SJSA1 (cell line): ENCODE results near the gene UBASH3B. TPM values are rescaled to one million over a fixed set of nuclear protein-coding genes. Genes with fewer than 3 reads are reported as not detected.

Source experiments
- DNase-seq, 2 experiments: peaks; one replicate each; pipeline ENCODE4 v3.0.0-alpha.2; 2015 to 2020; ENCODE audit warnings: low spot score in 2 of 2, low read depth in 1 of 2
- H3K27ac ChIP-seq: fragments of 250-450 bp; sonication (Bioruptor Pico); 2 replicates; pipeline ENCODE4 v1.5.1; 2020; ENCODE audit warnings: mild to moderate bottlenecking, moderate library complexity
- H3K27me3 ChIP-seq: fragments of 250-450 bp; sonication (Bioruptor Pico); replicated peaks from 2 replicates; pipeline ENCODE4 v1.5.1; 2020; ENCODE audit warnings: mild to moderate bottlenecking, moderate library complexity
- H3K36me3 ChIP-seq: fragments of 250-450 bp; sonication (Bioruptor Pico); 2 replicates; pipeline ENCODE4 v1.5.1; 2020; ENCODE audit warnings: mild to moderate bottlenecking
- H3K4me1 ChIP-seq: fragments of 250-450 bp; sonication (Bioruptor Pico); replicated peaks from 2 replicates; pipeline ENCODE4 v1.6.1; 2021; ENCODE audit warnings: mild to moderate bottlenecking
- H3K4me3 ChIP-seq: fragments of 250-450 bp; sonication (Bioruptor Pico); 2 replicates; pipeline ENCODE4 v1.5.1; 2020; ENCODE audit warnings: mild to moderate bottlenecking
- H3K9me3 ChIP-seq: fragments of 250-450 bp; sonication (Bioruptor Pico); replicated peaks from 2 replicates; pipeline ENCODE4 v1.5.1; 2020; ENCODE audit warnings: mild to moderate bottlenecking
- total RNA-seq: library from RNA; depleted of rRNA; stranded (reverse); fragments of >200 nt; shearing (Covaris generic); gene quantifications from 2 replicates; pipeline ENCODE4 v1.2.3, GENCODE V29; 2014

UBASH3B gene
- total RNA-seq, 1 experiment from 2014 or later = 4.0 TPM

GRCh38 chr11:122797651-122798050 lies 142.1 kb downstream of the UBASH3B start:
- Histone ChIP-seq H3K4me1 (no peaks in the 10 kb centered on the region), H3K27ac (no peak overlapping the region), H3K27me3 (no peaks in the 10 kb centered on the region), H3K4me3 (no peak overlapping the region), H3K9me3 (no peaks in the 10 kb centered on the region), H3K36me3 (no peaks in the 10 kb centered on the region)
- no peak for DNase-seq

- no peak for DNase-seq
- no peaks in the 10 kb centered on the region for H3K36me3 ChIP-seq
- H3K9me3 ChIP-seq = no peaks in the 10 kb centered on the region
- no peak overlapping the region for H3K27ac ChIP-seq
- no peak overlapping the region for H3K4me3 ChIP-seq
- no peaks in the 10 kb centered on the region for H3K27me3 ChIP-seq
- no peaks in the 10 kb centered on the region for H3K4me1 ChIP-seq
Measured at GRCh38 chr11:122799406-122800105, 144.0 kb downstream of the UBASH3B start.

GRCh38 chr11:122802876-122803275 lies 147.4 kb downstream of the UBASH3B start:
- H3K27ac ChIP-seq = no peak overlapping the region
- no peaks in the 10 kb centered on the region for H3K9me3 ChIP-seq
- no peaks in the 10 kb centered on the region for H3K36me3 ChIP-seq
- H3K4me1 ChIP-seq = no peaks in the 10 kb centered on the region
- no peak for DNase-seq
- H3K27me3 ChIP-seq = no peaks in the 10 kb centered on the region
- no peak overlapping the region for H3K4me3 ChIP-seq

GRCh38 chr11:122803306-122803705 lies 147.8 kb downstream of the UBASH3B start:
- H3K27me3 ChIP-seq = no peaks in the 10 kb centered on the region
- no peaks in the 10 kb centered on the region for H3K9me3 ChIP-seq
- no peaks in the 10 kb centered on the region for H3K4me1 ChIP-seq
- no peaks in the 10 kb centered on the region for H3K36me3 ChIP-seq
- no peak overlapping the region for H3K4me3 ChIP-seq
- H3K27ac ChIP-seq = no peak overlapping the region
- DNase-seq = no peak

- H3K27me3 ChIP-seq = no peaks in the 10 kb centered on the region
- no peak overlapping the region for H3K27ac ChIP-seq
- no peak overlapping the region for H3K4me3 ChIP-seq
- no peak for DNase-seq
- H3K9me3 ChIP-seq = no peaks in the 10 kb centered on the region
- H3K36me3 ChIP-seq = no peaks in the 10 kb centered on the region
- H3K4me1 ChIP-seq = no peaks in the 10 kb centered on the region
Measured at GRCh38 chr11:122803716-122804115, 148.2 kb downstream of the UBASH3B start.

- no peak overlapping the region for H3K27ac ChIP-seq
Measured at GRCh38 chr11:122804161-122804560, 148.6 kb downstream of the UBASH3B start.

GRCh38 chr11:122804796-122805195 lies 149.3 kb downstream of the UBASH3B start:
- no peaks in the 10 kb centered on the region for H3K36me3 ChIP-seq
- no peak overlapping the region for H3K27ac ChIP-seq
- DNase-seq = no peak
- H3K27me3 ChIP-seq = no peaks in the 10 kb centered on the region
- H3K4me1 ChIP-seq = no peaks in the 10 kb centered on the region
- no peak overlapping the region for H3K4me3 ChIP-seq
- H3K9me3 ChIP-seq = no peaks in the 10 kb centered on the region

More at GRCh38 chr11:122804161-122804560, 148.6 kb downstream of the UBASH3B start:
- DNase-seq = no peak
- H3K9me3 ChIP-seq = no peaks in the 10 kb centered on the region
- H3K36me3 ChIP-seq = no peaks in the 10 kb centered on the region
- no peak overlapping the region for H3K4me3 ChIP-seq
- H3K4me1 ChIP-seq = no peaks in the 10 kb centered on the region
- H3K27me3 ChIP-seq = no peaks in the 10 kb centered on the region

- Histone ChIP-seq H3K4me1 (no peaks in the 10 kb centered on the region), H3K27ac (no peak overlapping the region), H3K4me3 (no peak overlapping the region), H3K27me3 (no peaks in the 10 kb centered on the region), H3K9me3 (no peaks in the 10 kb centered on the region), H3K36me3 (no peaks in the 10 kb centered on the region)
- DNase-seq = no peak
Measured at GRCh38 chr11:122807731-122808477, 152.4 kb downstream of the UBASH3B start.

GRCh38 chr11:122808478-122808869 lies 153.0 kb downstream of the UBASH3B start:
- Histone ChIP-seq H3K4me1 (no peaks in the 10 kb centered on the region), H3K4me3 (no peak overlapping the region), H3K27me3 (no peaks in the 10 kb centered on the region), H3K27ac (no peak overlapping the region), H3K36me3 (no peaks in the 10 kb centered on the region), H3K9me3 (no peaks in the 10 kb centered on the region)
- no peak for DNase-seq

GRCh38 chr11:122809866-122810265 lies 154.3 kb downstream of the UBASH3B start:
- Histone ChIP-seq H3K4me1 (no peaks in the 10 kb centered on the region), H3K27ac (no peak overlapping the region), H3K27me3 (no peaks in the 10 kb centered on the region), H3K36me3 (no peaks in the 10 kb centered on the region), H3K9me3 (no peaks in the 10 kb centered on the region), H3K4me3 (no peak overlapping the region)
- DNase-seq = no peak

- Histone ChIP-seq H3K27ac (no peak overlapping the region), H3K36me3 (no peaks in the 10 kb centered on the region), H3K9me3 (no peaks in the 10 kb centered on the region), H3K27me3 (no peaks in the 10 kb centered on the region), H3K4me1 (no peaks in the 10 kb centered on the region), H3K4me3 (no peak overlapping the region)
- no peak for DNase-seq
Measured at GRCh38 chr11:122811721-122812120, 156.2 kb downstream of the UBASH3B start.

- Histone ChIP-seq H3K4me1 (no peaks in the 10 kb centered on the region), H3K9me3 (no peaks in the 10 kb centered on the region), H3K4me3 (no peak overlapping the region), H3K36me3 (no peaks in the 10 kb centered on the region), H3K27me3 (no peaks in the 10 kb centered on the region), H3K27ac (no peak overlapping the region)
- DNase-seq = no peak
Measured at GRCh38 chr11:122812638-122813037, 157.1 kb downstream of the UBASH3B start.

- no peak for DNase-seq
- Histone ChIP-seq H3K4me1 (no peaks in the 10 kb centered on the region), H3K27me3 (no peaks in the 10 kb centered on the region), H3K9me3 (no peaks in the 10 kb centered on the region), H3K4me3 (no peak overlapping the region), H3K27ac (no peak overlapping the region), H3K36me3 (no peaks in the 10 kb centered on the region)
Measured at GRCh38 chr11:122813176-122813893, 157.8 kb downstream of the UBASH3B start.

- no peak overlapping the region for H3K4me3 ChIP-seq
Measured at GRCh38 chr11:122813894-122814270, 158.4 kb downstream of the UBASH3B start.

More at GRCh38 chr11:122813894-122814270, 158.4 kb downstream of the UBASH3B start:
- no peaks in the 10 kb centered on the region for H3K36me3 ChIP-seq
- no peaks in the 10 kb centered on the region for H3K27me3 ChIP-seq
- no peak overlapping the region for H3K27ac ChIP-seq
- no peaks in the 10 kb centered on the region for H3K4me1 ChIP-seq
- DNase-seq = no peak
- no peaks in the 10 kb centered on the region for H3K9me3 ChIP-seq
